ENCODE results near the gene SLC49A3.

The SLC49A3 gene

GRCh38 chr4:726838-727237 is 37.9 kb upstream of the SLC49A3 start:
- no peaks in the 10 kb centered on the region for H3K27me3 Mint-ChIP-seq
- no peak overlapping the region for H3K27ac Mint-ChIP-seq
- H3K4me1 Mint-ChIP-seq: peaks cover 17% of the 10 kb centered on the region
- no peak for ATAC-seq (ENCODE audit: low read depth)
- H3K9me3 Mint-ChIP-seq: no peaks in the 10 kb centered on the region
- DNase-seq (ENCODE audit: low spot score in 2 of 2): no peak
- no peak overlapping the region for H3K4me3 Mint-ChIP-seq
- H3K36me3 Mint-ChIP-seq: peaks cover 19% of the 10 kb centered on the region

GRCh38 chr4:726235-726787 is 37.4 kb upstream of the SLC49A3 start:
- H3K27ac Mint-ChIP-seq: no peak overlapping the region
- no peaks in the 10 kb centered on the region for H3K9me3 Mint-ChIP-seq
- peaks cover 17% of the 10 kb centered on the region for H3K4me1 Mint-ChIP-seq
- ATAC-seq (ENCODE audit: low read depth): no peak
- DNase-seq (ENCODE audit: low spot score in 2 of 2): no peak
- H3K36me3 Mint-ChIP-seq: peaks cover 24% of the 10 kb centered on the region
- no peaks in the 10 kb centered on the region for H3K27me3 Mint-ChIP-seq
- H3K4me3 Mint-ChIP-seq: no peak overlapping the region

- no peaks in the 10 kb centered on the region for H3K9me3 Mint-ChIP-seq
- DNase-seq (ENCODE audit: low spot score in 2 of 2) (no peak), ATAC-seq (ENCODE audit: low read depth) (no peak)
- H3K36me3 Mint-ChIP-seq: peaks cover 23% of the 10 kb centered on the region
- H3K27ac Mint-ChIP-seq: no peak overlapping the region
- H3K4me1 Mint-ChIP-seq: peaks cover 17% of the 10 kb centered on the region
- no peaks in the 10 kb centered on the region for H3K27me3 Mint-ChIP-seq
- no peak overlapping the region for H3K4me3 Mint-ChIP-seq
Observed at GRCh38 chr4:725391-726234, 36.7 kb upstream of the SLC49A3 start.

GRCh38 chr4:723751-724530 is 35.0 kb upstream of the SLC49A3 start:
- peaks cover 30% of the 10 kb centered on the region for H3K36me3 Mint-ChIP-seq
- no peak overlapping the region for H3K27ac Mint-ChIP-seq
- ATAC-seq (ENCODE audit: low read depth): no peak
- H3K27me3 Mint-ChIP-seq: no peaks in the 10 kb centered on the region
- H3K9me3 Mint-ChIP-seq: no peaks in the 10 kb centered on the region
- no peak overlapping the region for H3K4me3 Mint-ChIP-seq
- DNase-seq (ENCODE audit: low spot score in 2 of 2): no peak
- H3K4me1 Mint-ChIP-seq: peaks cover 25% of the 10 kb centered on the region

GRCh38 chr4:722851-723360 is 34.0 kb upstream of the SLC49A3 start:
- peaks cover 24% of the 10 kb centered on the region for H3K4me1 Mint-ChIP-seq
- H3K36me3 Mint-ChIP-seq: peaks cover 30% of the 10 kb centered on the region
- H3K9me3 Mint-ChIP-seq: no peaks in the 10 kb centered on the region
- no peak overlapping the region for H3K27ac Mint-ChIP-seq
- H3K4me3 Mint-ChIP-seq: no peak overlapping the region
- H3K27me3 Mint-ChIP-seq: no peaks in the 10 kb centered on the region
- ATAC-seq (ENCODE audit: low read depth) (no peak), DNase-seq (ENCODE audit: low spot score in 2 of 2) (no peak)

GRCh38 chr4:722169-722725 is 33.3 kb upstream of the SLC49A3 start:
- H3K27me3 Mint-ChIP-seq: no peaks in the 10 kb centered on the region
- H3K9me3 Mint-ChIP-seq: no peaks in the 10 kb centered on the region
- peaks cover 28% of the 10 kb centered on the region for H3K4me1 Mint-ChIP-seq
- ATAC-seq (ENCODE audit: low read depth): no peak
- peaks cover 30% of the 10 kb centered on the region for H3K36me3 Mint-ChIP-seq
- peak overlapping the region; percentile 20 for H3K27ac Mint-ChIP-seq
- DNase-seq (ENCODE audit: low spot score in 2 of 2): no peak
- H3K4me3 Mint-ChIP-seq: no peak overlapping the region

- Mint-ChIP-seq H3K9me3 (no peaks in the 10 kb centered on the region), H3K36me3 (peaks cover 32% of the 10 kb centered on the region), H3K27ac (peak overlapping the region; percentile 20), H3K4me1 (peaks cover 25% of the 10 kb centered on the region), H3K27me3 (no peaks in the 10 kb centered on the region), H3K4me3 (no peak overlapping the region)
- ATAC-seq (ENCODE audit: low read depth) (no peak), DNase-seq (ENCODE audit: low spot score in 2 of 2) (no peak)
Observed at GRCh38 chr4:721261-722168, 32.6 kb upstream of the SLC49A3 start.

GRCh38 chr4:720111-720860 is 31.3 kb upstream of the SLC49A3 start:
- H3K36me3 Mint-ChIP-seq: peaks cover 32% of the 10 kb centered on the region
- no peak for ATAC-seq (ENCODE audit: low read depth)
- no peak overlapping the region for H3K4me3 Mint-ChIP-seq
- DNase-seq (ENCODE audit: low spot score in 2 of 2): no peak
- H3K27me3 Mint-ChIP-seq: no peaks in the 10 kb centered on the region
- no peaks in the 10 kb centered on the region for H3K9me3 Mint-ChIP-seq
- H3K27ac Mint-ChIP-seq: no peak overlapping the region
- H3K4me1 Mint-ChIP-seq: peaks cover 24% of the 10 kb centered on the region

- Mint-ChIP-seq H3K4me3 (no peak overlapping the region), H3K9me3 (no peaks in the 10 kb centered on the region), H3K27ac (peak overlapping the region; percentile 24), H3K27me3 (no peaks in the 10 kb centered on the region), H3K4me1 (peaks cover 27% of the 10 kb centered on the region), H3K36me3 (peaks cover 31% of the 10 kb centered on the region)
- DNase-seq (ENCODE audit: low spot score in 2 of 2): no peak
- no peak for ATAC-seq (ENCODE audit: low read depth)
Observed at GRCh38 chr4:718460-718859, 29.5 kb upstream of the SLC49A3 start.

- Mint-ChIP-seq H3K4me1 (peaks cover 22% of the 10 kb centered on the region), H3K36me3 (peaks cover 26% of the 10 kb centered on the region)
Observed at GRCh38 chr4:717601-718320, 28.8 kb upstream of the SLC49A3 start.

GRCh38 chr4:714087-714486 is 25.1 kb upstream of the SLC49A3 start:
- peaks cover 11% of the 10 kb centered on the region for H3K36me3 Mint-ChIP-seq
- peaks cover 27% of the 10 kb centered on the region for H3K4me1 Mint-ChIP-seq
- no peak for ATAC-seq (ENCODE audit: low read depth)
- H3K27me3 Mint-ChIP-seq: no peaks in the 10 kb centered on the region
- no peak overlapping the region for H3K27ac Mint-ChIP-seq
- no peak for DNase-seq (ENCODE audit: low spot score in 2 of 2)
- H3K4me3 Mint-ChIP-seq: no peak overlapping the region
- H3K9me3 Mint-ChIP-seq: no peaks in the 10 kb centered on the region

More at GRCh38 chr4:717601-718320, 28.8 kb upstream of the SLC49A3 start:
- H3K27ac Mint-ChIP-seq: no peak overlapping the region
- no peak overlapping the region for H3K4me3 Mint-ChIP-seq
- DNase-seq (ENCODE audit: low spot score in 2 of 2) (no peak), ATAC-seq (ENCODE audit: low read depth) (no peak)
- H3K27me3 Mint-ChIP-seq: no peaks in the 10 kb centered on the region
- H3K9me3 Mint-ChIP-seq: no peaks in the 10 kb centered on the region

GRCh38 chr4:712916-713632 is 24.1 kb upstream of the SLC49A3 start:
- ATAC-seq (ENCODE audit: low read depth): no peak
- H3K4me1 Mint-ChIP-seq: peaks cover 33% of the 10 kb centered on the region
- H3K27ac Mint-ChIP-seq: no peak overlapping the region
- peaks cover 11% of the 10 kb centered on the region for H3K36me3 Mint-ChIP-seq
- no peak overlapping the region for H3K4me3 Mint-ChIP-seq
- no peak for DNase-seq (ENCODE audit: low spot score in 2 of 2)
- H3K9me3 Mint-ChIP-seq: no peaks in the 10 kb centered on the region
- H3K27me3 Mint-ChIP-seq: no peaks in the 10 kb centered on the region
